NCI-H2107 treated with DMSO at 0.1 percent for 48 hours (cell line): ENCODE measurements around the gene ADAMTS3.
"Not testable (repeated sequence)": the region's sequence is repeated elsewhere in the genome, so short reads cannot be mapped to it uniquely, and the experiment has no call there.

ENCODE experiments used
- DNase-seq: peaks from one replicate; lab custom pipeline; 2025; ENCODE audit not compliant: unreplicated experiment; lab: John Stamatoyannopoulos, UW

The ADAMTS3 gene

GRCh38 chr4:72473434-72473900, 95.6 kb downstream of the ADAMTS3 start:
- DNase-seq: no peak

GRCh38 chr4:72471816-72472215, 97.2 kb downstream of the ADAMTS3 start:
- no peak for DNase-seq

GRCh38 chr4:72468904-72469502, 100.0 kb downstream of the ADAMTS3 start:
- DNase-seq: no peak

- DNase-seq: no peak
Observed at GRCh38 chr4:72467633-72468032, 101.4 kb downstream of the ADAMTS3 start.

GRCh38 chr4:72463724-72464123, 105.3 kb downstream of the ADAMTS3 start:
- no peak for DNase-seq

- no peak for DNase-seq
Observed at GRCh38 chr4:72457158-72457557, 111.9 kb downstream of the ADAMTS3 start.

GRCh38 chr4:72451349-72451748, 117.7 kb downstream of the ADAMTS3 start:
- no peak for DNase-seq

GRCh38 chr4:72449705-72450104, 119.3 kb downstream of the ADAMTS3 start:
- DNase-seq: no peak

GRCh38 chr4:72448231-72448630, 120.8 kb downstream of the ADAMTS3 start:
- DNase-seq: no peak

- DNase-seq: no peak
Observed at GRCh38 chr4:72446353-72447055, 122.5 kb downstream of the ADAMTS3 start.

GRCh38 chr4:72444092-72444491, 124.9 kb downstream of the ADAMTS3 start:
- no peak for DNase-seq

- no peak for DNase-seq
Observed at GRCh38 chr4:72442715-72443114, 126.3 kb downstream of the ADAMTS3 start.

- no peak for DNase-seq
Observed at GRCh38 chr4:72442147-72442546, 126.9 kb downstream of the ADAMTS3 start.

- no peak for DNase-seq
Observed at GRCh38 chr4:72440386-72440785, 128.6 kb downstream of the ADAMTS3 start.

- no peak for DNase-seq
Observed at GRCh38 chr4:72432975-72433374, 136.0 kb downstream of the ADAMTS3 start.

- DNase-seq: no peak
Observed at GRCh38 chr4:72432282-72432681, 136.7 kb downstream of the ADAMTS3 start.

GRCh38 chr4:72430988-72431387, 138.0 kb downstream of the ADAMTS3 start:
- DNase-seq: no peak

GRCh38 chr4:72430050-72430449, 139.0 kb downstream of the ADAMTS3 start:
- DNase-seq: no peak

- no peak for DNase-seq
Observed at GRCh38 chr4:72429397-72429889, 139.6 kb downstream of the ADAMTS3 start.

GRCh38 chr4:72427057-72427456, 142.0 kb downstream of the ADAMTS3 start:
- DNase-seq: no peak

GRCh38 chr4:72425908-72426307, 143.1 kb downstream of the ADAMTS3 start:
- DNase-seq: not testable (repeated sequence)

- DNase-seq: no peak
Observed at GRCh38 chr4:72424006-72424405, 145.0 kb downstream of the ADAMTS3 start.

GRCh38 chr4:72422416-72422815, 146.6 kb downstream of the ADAMTS3 start:
- DNase-seq: no peak
